IMR-90 (cell line): ENCODE results near the gene UGT2B7. TPM values are rescaled to one million over a fixed set of nuclear protein-coding genes. Genes with fewer than 3 reads are reported as not detected.

ENCODE experiments used
- ATAC-seq: fragments of 200-7000 bp; cut with Tn5 transposase; 2 replicates; pipeline ENCODE4 v1.9.1; 2020; ENCODE audit warnings: low read depth, mild to moderate bottlenecking, moderate library complexity
- BruUV-seq: library from RNA; stranded (reverse); fragments of 400-500 nt; replicated peaks from 2 replicates; lab custom pipeline; 2021; lab: Mats Ljungman, UMichigan
- CTCF ChIA-PET: fragments of 300-600 bp; formaldehyde crosslinking; extraction: SDS; loops from one replicate; lab custom pipeline; 2021; ENCODE audit warnings: antibody characterized with exemption; lab: Yijun Ruan, JAX
- POLR2A ChIA-PET: fragments of 300-600 bp; sonication (Branson Sonifier 250); formaldehyde crosslinking; loops from one replicate; lab custom pipeline; 2022; ENCODE audit warnings: antibody characterized with exemption; ENCODE audit not compliant: unreplicated experiment; lab: Charles Lee
- DNase-seq: peaks from one replicate; pipeline ENCODE4 v3.0.0; 2013
- H2AFZ ChIP-seq: replicated peaks from 2 replicates; pipeline ENCODE3; 2013; ENCODE audit warnings: low read length, mild to moderate bottlenecking; ENCODE audit not compliant: poor library complexity
- H2AK5ac ChIP-seq: 2 replicates; pipeline ENCODE4 v1.6.1; 2013; ENCODE audit warnings: low read depth, low read length, inconsistent platforms
- H2AK9ac ChIP-seq: replicated peaks from 2 replicates; pipeline ENCODE3; 2013; ENCODE audit warnings: mild to moderate bottlenecking, low read depth, low read length, moderate library complexity; ENCODE audit not compliant: poor library complexity
- H2BK120ac ChIP-seq: 2 replicates; pipeline ENCODE4 v1.6.1; 2013; ENCODE audit warnings: low read depth, low read length, inconsistent platforms
- H2BK15ac ChIP-seq: 3 replicates; pipeline ENCODE4 v1.6.1; 2013; ENCODE audit warnings: low read depth, low read length, inconsistent platforms
- H2BK20ac ChIP-seq: 2 replicates; pipeline ENCODE4 v1.6.1; 2013; ENCODE audit warnings: low read depth, mild to moderate bottlenecking, inconsistent platforms, low read length, moderate library complexity
- H2BK5ac ChIP-seq: 2 replicates; pipeline ENCODE4 v1.6.1; 2013; ENCODE audit warnings: mild to moderate bottlenecking, low read depth, low read length, inconsistent platforms; ENCODE audit not compliant: poor library complexity, severe bottlenecking
- H3K14ac ChIP-seq: replicated peaks from 2 replicates; pipeline ENCODE4 v1.6.1; 2013; ENCODE audit warnings: low read depth, low read length, inconsistent platforms
- H3K18ac ChIP-seq: 2 replicates; pipeline ENCODE4 v1.6.1; 2013; ENCODE audit warnings: low read depth, low read length, control low read depth
- H3K23ac ChIP-seq: 2 replicates; pipeline ENCODE4 v1.6.1; 2013; ENCODE audit warnings: low read depth, low read length, inconsistent platforms
- H3K27ac ChIP-seq: 2 replicates; pipeline ENCODE4 v1.5.1; 2013; ENCODE audit warnings: mild to moderate bottlenecking, control low read depth, low read length; ENCODE audit not compliant: insufficient read depth
- H3K27me3 ChIP-seq: 2 replicates; pipeline ENCODE4 v1.6.1; 2013; ENCODE audit warnings: low read length; ENCODE audit not compliant: control insufficient read depth, insufficient read depth
- H3K36me3 ChIP-seq: 2 replicates; pipeline ENCODE4 v1.6.1; 2013; ENCODE audit warnings: low read length, mixed read lengths; ENCODE audit not compliant: control insufficient read depth, insufficient read depth
- H3K4ac ChIP-seq: 2 replicates; pipeline ENCODE4 v1.6.1; 2013; ENCODE audit warnings: low read depth, low read length, inconsistent platforms
- H3K4me1 ChIP-seq: 2 replicates; pipeline ENCODE4 v1.6.1; 2013; ENCODE audit warnings: low read length, mixed read lengths; ENCODE audit not compliant: control insufficient read depth, insufficient read depth
- H3K4me2 ChIP-seq: 2 replicates; pipeline ENCODE4 v1.6.1; 2013; ENCODE audit warnings: low read depth, mild to moderate bottlenecking, control low read depth, low read length, moderate library complexity
- H3K4me3 ChIP-seq: 2 replicates; pipeline ENCODE4 v1.5.1; 2013; ENCODE audit warnings: low read depth, mild to moderate bottlenecking, control low read depth, low read length, moderate library complexity; ENCODE audit not compliant: insufficient read depth
- H3K56ac ChIP-seq: 2 replicates; pipeline ENCODE4 v1.6.1; 2013; ENCODE audit warnings: low read length, inconsistent platforms; ENCODE audit not compliant: insufficient read depth; ENCODE audit errors: extremely low read depth
- H3K79me1 ChIP-seq, 2 experiments: 2 replicates each; pipeline ENCODE4 v1.6.1; 2013; ENCODE audit warnings: low read length in 2 of 2, inconsistent platforms in 1 of 2, low read depth in 1 of 2
- H3K9ac ChIP-seq: 2 replicates; pipeline ENCODE4 v1.6.1; 2013; ENCODE audit warnings: low read depth, low read length, control low read depth
- H3K9me1 ChIP-seq: 2 replicates; pipeline ENCODE4 v1.6.1; 2013; ENCODE audit warnings: low read length, inconsistent platforms; ENCODE audit not compliant: insufficient read depth
- H3K9me3 ChIP-seq: 2 replicates; pipeline ENCODE4 v1.6.1; 2013; ENCODE audit warnings: low read length; ENCODE audit not compliant: control insufficient read depth, insufficient read depth
- H4K20me1 ChIP-seq: 2 replicates; pipeline ENCODE4 v1.6.1; 2013; ENCODE audit warnings: low read length, inconsistent platforms; ENCODE audit not compliant: insufficient read depth
- H4K5ac ChIP-seq: 2 replicates; pipeline ENCODE4 v1.6.1; 2013; ENCODE audit warnings: mild to moderate bottlenecking, low read depth, low read length, control low read depth
- H4K8ac ChIP-seq, 2 experiments: 2 replicates each; pipeline ENCODE4 v1.6.1; 2013; ENCODE audit warnings: low read depth in 2 of 2, low read length in 2 of 2, control low read depth in 1 of 2, inconsistent platforms in 1 of 2
- H4K91ac ChIP-seq: 2 replicates; pipeline ENCODE4 v1.6.1; 2013; ENCODE audit warnings: low read depth, low read length, inconsistent platforms; ENCODE audit not compliant: insufficient read depth
- CEBPB ChIP-seq: IDR thresholded peaks from 2 replicates; pipeline ENCODE4 v1.6.1; 2012; ENCODE audit warnings: low read depth, low read length, improper control_type of control experiment
- CTCF ChIP-seq: conservative IDR thresholded peaks from 2 replicates; pipeline ENCODE4 v1.5.1; 2012; ENCODE audit warnings: mild to moderate bottlenecking, low read depth, low read length, improper control_type of control experiment
- MAFK ChIP-seq: IDR thresholded peaks from 2 replicates; pipeline ENCODE4 v1.6.1; 2012; ENCODE audit warnings: low read depth, low read length, improper control_type of control experiment
- NFE2L2 ChIP-seq: fragments of 150-350 bp; IDR thresholded peaks from 2 replicates; pipeline ENCODE4 v1.6.1; 2016; ENCODE audit warnings: low read depth, mild to moderate bottlenecking, low read length
- POLR2A ChIP-seq: IDR thresholded peaks from 2 replicates; pipeline ENCODE4 v1.6.1; 2012; ENCODE audit warnings: mild to moderate bottlenecking, low read depth, low read length
- RCOR1 ChIP-seq: IDR thresholded peaks from 2 replicates; pipeline ENCODE4 v1.6.1; 2012; ENCODE audit warnings: mild to moderate bottlenecking, low read length, improper control_type of control experiment; ENCODE audit not compliant: insufficient replicate concordance
- RFX5 ChIP-seq: IDR thresholded peaks from 2 replicates; pipeline ENCODE4 v1.8.0; 2012; ENCODE audit warnings: low read depth, mild to moderate bottlenecking, low read length, moderate library complexity
- USF2 ChIP-seq: fragments of 150-350 bp; IDR thresholded peaks from 2 replicates; pipeline ENCODE4 v1.6.1; 2017; ENCODE audit warnings: mild to moderate bottlenecking, antibody characterized with exemption, low read length, low read depth
- WGBS, 2 experiments: methylation state at CpG; one replicate each; pipeline versions ENCODE4 v1.1.5 to v1.1.7; 2013; ENCODE audit warnings: missing lambda C conversion rate in 2 of 2; ENCODE audit not compliant: insufficient read length in 1 of 2; ENCODE audit errors: extremely low coverage in 2 of 2; 5-methylcytosine and 5-hydroxymethylcytosine counted together
- dilution Hi-C: fragments of 300-500 bp; cut with HindIII; formaldehyde crosslinking; loops from one replicate; pipeline ENCODE4 v1.14.3; 2018; ENCODE audit warnings: low sequenced_read_pairs; ENCODE audit not compliant: unreplicated experiment
- in situ Hi-C: fragments of 300-500 bp; cut with MboI; formaldehyde crosslinking; loops from 3 replicates; pipeline ENCODE4 v1.14.3; 2019; ENCODE audit warnings: low sequenced_read_pairs, inconsistent platforms, mixed read lengths
- intact Hi-C: fragments of 100-400 bp; cut with micrococcal nuclease; formaldehyde crosslinking; loops from 2 replicates; pipeline ENCODE4 v1.10.0; 2022
- polyA plus RNA-seq, 3 experiments: library from polyadenylated mRNA; depleted of rRNA; stranded (reverse); fragments of >200 nt; gene quantifications; 2 replicates each; pipeline ENCODE4 v1.2.3, GENCODE V29; 2012; ENCODE audit warnings: low replicate concordance in 1 of 3
- total RNA-seq: library from RNA; depleted of rRNA; stranded (reverse); fragments of >200 nt; gene quantifications from 2 replicates; pipeline ENCODE4 v1.2.3, GENCODE V29; 2012

Gene UGT2B7
- total and polyA plus RNA-seq, 2 of the 4 experiments (the other 2 are of a cell fraction): 0.10 TPM; not detected in 1

GRCh38 chr4:69096810-69097209 is 536 bp downstream of the UGT2B7 start:
- no peak overlapping the region for H3K23ac ChIP-seq
- no peak for ATAC-seq
- H3K56ac ChIP-seq: no peak overlapping the region
- H3K4me2 ChIP-seq: no peak overlapping the region
- no peak overlapping the region for H2AFZ ChIP-seq
- H3K9me1 ChIP-seq: no peaks in the 10 kb centered on the region
- CTCF ChIA-PET: no interaction called here
- no peaks in the 10 kb centered on the region for H3K9me3 ChIP-seq
- no peak overlapping the region for H3K27ac ChIP-seq
- POLR2A ChIA-PET: no interaction called here
- peaks cover 5% of the 10 kb centered on the region for H3K4me1 ChIP-seq
- H3K4me3 ChIP-seq: no peak overlapping the region
- BruUV-seq: no TSS peak
- no peak overlapping the region for H4K8ac ChIP-seq
- no peak overlapping the region for H2AK9ac ChIP-seq
- no peak overlapping the region for H2BK20ac ChIP-seq
- no peak overlapping the region for H3K14ac ChIP-seq
- H3K9ac ChIP-seq: no peak overlapping the region
- peak overlapping the region; percentile 65; the same call in 1 of the 2 replicates for H2AK5ac ChIP-seq
- dilution Hi-C loops: no loop called here
- DNase-seq: no peak
- no peak overlapping the region for H2BK15ac ChIP-seq
- H3K79me1 ChIP-seq: no peaks in the 10 kb centered on the region
- no peaks in the 10 kb centered on the region for H4K20me1 ChIP-seq
- H4K91ac ChIP-seq: no peak overlapping the region
- H3K27me3 ChIP-seq: no peaks in the 10 kb centered on the region
- H3K4ac ChIP-seq: no peak overlapping the region
- H3K36me3 ChIP-seq: no peaks in the 10 kb centered on the region
- no peak overlapping the region for H2BK120ac ChIP-seq
- in situ Hi-C loops: no loop called here
- no peak overlapping the region for H4K5ac ChIP-seq
- WGBS, 2 experiments: no CpG with 5 or more reads among the region's 3 CpGs
- TF ChIP-seq USF2: no peak
- TF ChIP-seq POLR2A: no peak
- TF ChIP-seq RCOR1: no peak
- no peak for TF ChIP-seq CEBPB
- TF ChIP-seq RFX5: no peak
- TF ChIP-seq NFE2L2: no peak
- TF ChIP-seq CTCF: no peak
- no peak for TF ChIP-seq MAFK
- intact Hi-C loops: no loop called here
- H3K18ac ChIP-seq: no peak overlapping the region
- no peak overlapping the region for H2BK5ac ChIP-seq
